ENCODE measurements around the gene ZNF80.

Gene ZNF80

GRCh38 chr3:114221165-114221880 lies 16.1 kb downstream of the ZNF80 start:
- Histone ChIP-seq H3K9me2 (replicated peaks; ENCODE audit: insufficient read depth, low read length) (no peaks in the 10 kb centered on the region), H3K36me3 (replicated peaks; ENCODE audit: insufficient read depth, low read length) (no peaks in the 10 kb centered on the region), H3K27me3 (replicated peaks; ENCODE audit: insufficient read depth, low read length) (no peaks in the 10 kb centered on the region), H3K9me3 (replicated peaks; ENCODE audit: insufficient read depth, low read length) (no peaks in the 10 kb centered on the region), H3F3A (ENCODE audit: insufficient read depth, low read length) (peaks cover 16% of the 10 kb centered on the region; the same call in 1 of the 2 replicates), H3K4me3 (ENCODE audit: low read length) (no peak overlapping the region), H3K9ac (ENCODE audit: low read length) (no peak overlapping the region), H3K4me1 (ENCODE audit: low read length) (peaks cover 35% of the 10 kb centered on the region), H3K79me2 (ENCODE audit: low read length) (no peaks in the 10 kb centered on the region), H2AFZ (ENCODE audit: low read length) (no peak overlapping the region), H3K4me2 (ENCODE audit: low read depth, low read length) (no peak overlapping the region), H4K20me1 (ENCODE audit: insufficient read depth, low read length) (no peaks in the 10 kb centered on the region), H3K27ac (ENCODE audit: low read length) (no peak overlapping the region)
- TF ChIP-seq CTCF (IDR thresholded peaks at IDR 0.05; ENCODE audit: low read length) (no peak), EZH2 (optimal IDR thresholded peaks at IDR 0.05; ENCODE audit: low read depth, low read length) (no peak), EZH2phosphoT487 (IDR thresholded peaks at IDR 0.05; ENCODE audit: low read length) (no peak)
- DNase-seq: no peak

- Histone ChIP-seq H3K9ac (ENCODE audit: low read length) (no peak overlapping the region), H3K27me3 (replicated peaks; ENCODE audit: insufficient read depth, low read length) (no peaks in the 10 kb centered on the region), H3F3A (ENCODE audit: insufficient read depth, low read length) (peaks cover 16% of the 10 kb centered on the region; the same call in 1 of the 2 replicates), H3K27ac (ENCODE audit: low read length) (no peak overlapping the region), H4K20me1 (ENCODE audit: insufficient read depth, low read length) (no peaks in the 10 kb centered on the region), H2AFZ (ENCODE audit: low read length) (no peak overlapping the region), H3K4me2 (ENCODE audit: low read depth, low read length) (no peak overlapping the region), H3K4me3 (ENCODE audit: low read length) (no peak overlapping the region), H3K9me3 (replicated peaks; ENCODE audit: insufficient read depth, low read length) (no peaks in the 10 kb centered on the region), H3K9me2 (replicated peaks; ENCODE audit: insufficient read depth, low read length) (no peaks in the 10 kb centered on the region), H3K79me2 (ENCODE audit: low read length) (no peaks in the 10 kb centered on the region), H3K36me3 (replicated peaks; ENCODE audit: insufficient read depth, low read length) (no peaks in the 10 kb centered on the region), H3K4me1 (ENCODE audit: low read length) (peaks cover 28% of the 10 kb centered on the region)
- TF ChIP-seq EZH2phosphoT487 (IDR thresholded peaks at IDR 0.05; ENCODE audit: low read length): no peak
- no peak for TF ChIP-seq EZH2 (optimal IDR thresholded peaks at IDR 0.05; ENCODE audit: low read depth, low read length)
- TF ChIP-seq CTCF (IDR thresholded peaks at IDR 0.05; ENCODE audit: low read length): no peak
- no peak for DNase-seq
Measured at GRCh38 chr3:114219741-114220140, 17.6 kb downstream of the ZNF80 start.

GRCh38 chr3:114218578-114219185 lies 18.7 kb downstream of the ZNF80 start:
- no peaks in the 10 kb centered on the region for H3K36me3 ChIP-seq (replicated peaks; ENCODE audit: insufficient read depth, low read length)
- TF ChIP-seq CTCF (IDR thresholded peaks at IDR 0.05; ENCODE audit: low read length): no peak
- TF ChIP-seq EZH2phosphoT487 (IDR thresholded peaks at IDR 0.05; ENCODE audit: low read length): no peak
- TF ChIP-seq EZH2 (optimal IDR thresholded peaks at IDR 0.05; ENCODE audit: low read depth, low read length): no peak
- no peak overlapping the region for H3K4me3 ChIP-seq (ENCODE audit: low read length)
- H3K27me3 ChIP-seq (replicated peaks; ENCODE audit: insufficient read depth, low read length): no peaks in the 10 kb centered on the region
- no peaks in the 10 kb centered on the region for H3K9me3 ChIP-seq (replicated peaks; ENCODE audit: insufficient read depth, low read length)
- no peaks in the 10 kb centered on the region for H3K9me2 ChIP-seq (replicated peaks; ENCODE audit: insufficient read depth, low read length)
- no peak overlapping the region for H3K4me2 ChIP-seq (ENCODE audit: low read depth, low read length)
- peaks cover 18% of the 10 kb centered on the region for H3K4me1 ChIP-seq (ENCODE audit: low read length)
- no peak overlapping the region for H2AFZ ChIP-seq (ENCODE audit: low read length)
- DNase-seq: no peak
- no peaks in the 10 kb centered on the region for H4K20me1 ChIP-seq (ENCODE audit: insufficient read depth, low read length)
- no peak overlapping the region for H3K9ac ChIP-seq (ENCODE audit: low read length)
- no peak overlapping the region for H3K27ac ChIP-seq (ENCODE audit: low read length)
- H3F3A ChIP-seq (ENCODE audit: insufficient read depth, low read length): peaks cover 12% of the 10 kb centered on the region; the same call in 1 of the 2 replicates
- H3K79me2 ChIP-seq (ENCODE audit: low read length): no peaks in the 10 kb centered on the region

Measured in MM.1S (cell line).